Hepatocyte (in vitro differentiated cells): ENCODE data around the gene IL1R1. TPM values are rescaled to one million over a fixed set of nuclear protein-coding genes. Genes with fewer than 3 reads are reported as not detected.

Experiments
- DNase-seq: peaks from one replicate; pipeline ENCODE4 v3.0.0-alpha.2; 2016; ENCODE audit warnings: low spot score
- H2AFZ ChIP-seq: fragments of 200-600 bp; sonication (generic); 2 replicates; pipeline ENCODE4 v1.6.0; 2016; ENCODE audit warnings: antibody characterized with exemption, mild to moderate bottlenecking
- H3K27ac ChIP-seq: fragments of 200-600 bp; sonication (generic); 2 replicates; pipeline ENCODE4 v1.5.1; 2016; ENCODE audit warnings: mild to moderate bottlenecking
- H3K27me3 ChIP-seq: fragments of 200-600 bp; sonication (generic); 2 replicates; pipeline ENCODE4 v1.6.1; 2016
- H3K36me3 ChIP-seq: fragments of 200-600 bp; sonication (generic); replicated peaks from 2 replicates; pipeline ENCODE4 v1.5.1; 2016; ENCODE audit warnings: low read depth; ENCODE audit not compliant: insufficient read depth
- H3K4me1 ChIP-seq: fragments of 200-600 bp; sonication (generic); 2 replicates; pipeline ENCODE4 v1.5.1; 2016; ENCODE audit warnings: mild to moderate bottlenecking, moderate library complexity; ENCODE audit not compliant: insufficient read depth
- H3K4me2 ChIP-seq: fragments of 200-600 bp; sonication (generic); 2 replicates; pipeline ENCODE4 v1.6.0; 2016
- H3K4me3 ChIP-seq: fragments of 200-600 bp; sonication (generic); 2 replicates; pipeline ENCODE4 v1.5.1; 2016; ENCODE audit warnings: mild to moderate bottlenecking
- H3K79me2 ChIP-seq: fragments of 200-600 bp; sonication (generic); 2 replicates; pipeline ENCODE4 v1.6.0; 2017; ENCODE audit warnings: mild to moderate bottlenecking
- H3K9me2 ChIP-seq: fragments of 200-600 bp; sonication (generic); replicated peaks from 2 replicates; pipeline ENCODE4 v1.6.0; 2017; ENCODE audit warnings: mild to moderate bottlenecking; ENCODE audit not compliant: insufficient read depth
- H3K9me3 ChIP-seq: fragments of 200-600 bp; sonication (generic); 2 replicates; pipeline ENCODE4 v1.5.1; 2016; ENCODE audit warnings: low read depth, mild to moderate bottlenecking
- H4K20me1 ChIP-seq: fragments of 200-600 bp; sonication (generic); 2 replicates; pipeline ENCODE4 v1.6.0; 2016; ENCODE audit warnings: mild to moderate bottlenecking; ENCODE audit not compliant: insufficient read depth, poor library complexity, severe bottlenecking
- EZH2 ChIP-seq: fragments of 200-600 bp; sonication (generic); IDR thresholded peaks from 2 replicates; pipeline ENCODE4 v1.6.1; 2016; ENCODE audit warnings: antibody characterized with exemption, mild to moderate bottlenecking, borderline replicate concordance
- EZH2phosphoT487 ChIP-seq: fragments of 200-600 bp; sonication (generic); IDR thresholded peaks from one replicate; pipeline ENCODE4 v1.6.1; 2018; ENCODE audit warnings: antibody characterized with exemption, mild to moderate bottlenecking, low read depth, moderate library complexity; ENCODE audit not compliant: unreplicated experiment, severe bottlenecking
- WGBS: methylation state at CpG from one replicate; pipeline ENCODE4 v1.1.6; 2016; ENCODE audit warnings: low lambda C conversion rate; ENCODE audit errors: missing lambda C conversion rate; 5-methylcytosine and 5-hydroxymethylcytosine counted together
- polyA plus RNA-seq: library from polyadenylated mRNA; unstranded; fragments of >200 nt; fragmentation: Nextera tagmentation; extraction: Ambion mirVana; gene quantifications from 2 replicates; pipeline ENCODE4 v1.2.1, GENCODE V29; 2016
- total RNA-seq: library from RNA; depleted of rRNA; stranded (reverse); fragments of >200 nt; gene quantifications from 2 replicates; pipeline ENCODE4 v1.2.3, GENCODE V29; 2014
- TF ChIP-seq, protein P1 (sequence below): fragments of 200-600 bp; sonication (generic); IDR thresholded peaks from 2 replicates; pipeline ENCODE4 v1.5.1; 2016; ENCODE audit warnings: antibody characterized with exemption, mild to moderate bottlenecking; ENCODE audit not compliant: poor library complexity

The IL1R1 gene
- total and polyA plus RNA-seq, 2 experiments from 2014 or later = 49.6 to 72.8 TPM

GRCh38 chr2:102186791-102187495 lies 44.4 kb downstream of the IL1R1 start, which contains the start of gene IL1RL2:
Gene IL1RL2, plus strand, starts transcription at chr2:102187023. Its CDS starts 845 bp downstream, at chr2:102187868.
- H2AFZ ChIP-seq = peak within 1 kb of the TSS; percentile 51
- peak; percentile 22 for DNase-seq
- no peaks in the 10 kb centered on the region for H3K36me3 ChIP-seq
- 62% methylated on average over 32 of the region's 36 CpGs for WGBS
- H3K9me3 ChIP-seq = no peaks in the 10 kb centered on the region
- H3K27me3 ChIP-seq = no peaks in the 10 kb centered on the region
- TF ChIP-seq EZH2 (no peak), EZH2phosphoT487 (no peak)
- TF ChIP-seq, protein P1, sequence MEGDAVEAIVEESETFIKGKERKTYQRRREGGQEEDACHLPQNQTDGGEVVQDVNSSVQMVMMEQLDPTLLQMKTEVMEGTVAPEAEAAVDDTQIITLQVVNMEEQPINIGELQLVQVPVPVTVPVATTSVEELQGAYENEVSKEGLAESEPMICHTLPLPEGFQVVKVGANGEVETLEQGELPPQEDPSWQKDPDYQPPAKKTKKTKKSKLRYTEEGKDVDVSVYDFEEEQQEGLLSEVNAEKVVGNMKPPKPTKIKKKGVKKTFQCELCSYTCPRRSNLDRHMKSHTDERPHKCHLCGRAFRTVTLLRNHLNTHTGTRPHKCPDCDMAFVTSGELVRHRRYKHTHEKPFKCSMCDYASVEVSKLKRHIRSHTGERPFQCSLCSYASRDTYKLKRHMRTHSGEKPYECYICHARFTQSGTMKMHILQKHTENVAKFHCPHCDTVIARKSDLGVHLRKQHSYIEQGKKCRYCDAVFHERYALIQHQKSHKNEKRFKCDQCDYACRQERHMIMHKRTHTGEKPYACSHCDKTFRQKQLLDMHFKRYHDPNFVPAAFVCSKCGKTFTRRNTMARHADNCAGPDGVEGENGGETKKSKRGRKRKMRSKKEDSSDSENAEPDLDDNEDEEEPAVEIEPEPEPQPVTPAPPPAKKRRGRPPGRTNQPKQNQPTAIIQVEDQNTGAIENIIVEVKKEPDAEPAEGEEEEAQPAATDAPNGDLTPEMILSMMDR = no peak
- no peaks in the 10 kb centered on the region for H3K9me2 ChIP-seq
- H3K4me3 ChIP-seq = no peak within 1 kb of the TSS
- peaks cover 5% of the 10 kb centered on the region for H3K4me1 ChIP-seq
- H3K4me2 ChIP-seq = peak within 1 kb of the TSS; percentile 73
- no peak within 1 kb of the TSS for H3K27ac ChIP-seq
- H3K79me2 ChIP-seq = no peaks in the 10 kb centered on the region
- no peaks in the 10 kb centered on the region for H4K20me1 ChIP-seq

DNA sequence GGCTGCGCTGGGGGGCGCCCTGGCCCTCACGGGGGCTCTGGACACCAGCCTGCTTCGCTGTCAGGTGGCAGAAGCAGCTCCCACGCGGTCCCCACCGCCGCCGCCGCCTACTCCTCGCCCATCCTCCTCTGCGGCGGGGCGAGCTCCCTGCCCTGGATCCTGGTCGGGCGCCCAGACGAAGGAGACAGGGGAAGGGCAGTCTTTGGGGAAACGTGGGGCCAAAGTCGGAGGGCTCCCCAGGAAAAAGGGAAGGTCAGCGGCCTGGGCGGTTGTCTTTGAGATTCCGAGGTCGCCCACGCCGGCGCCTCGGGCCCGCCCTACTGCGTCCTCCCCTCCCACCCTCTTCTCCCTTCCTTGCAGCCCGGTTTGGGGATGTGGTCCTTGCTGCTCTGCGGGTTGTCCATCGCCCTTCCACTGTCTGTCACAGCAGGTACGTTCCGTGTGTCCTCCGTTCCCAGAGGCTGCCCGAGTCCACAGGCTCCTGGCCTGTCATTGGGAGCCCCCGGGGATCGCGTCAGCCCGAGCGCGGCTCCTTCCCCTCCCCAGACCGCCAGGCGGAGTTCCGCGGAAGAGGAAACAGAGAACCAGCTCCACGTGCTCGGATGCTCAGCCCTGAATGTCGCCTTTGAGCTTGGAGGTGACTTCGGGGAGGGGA lies 45.1 kb downstream of the IL1R1 start:
- Histone ChIP-seq H3K36me3 (no peaks in the 10 kb centered on the region), H3K4me2 (peak overlapping the region; percentile 73), H3K4me1 (peaks cover 4% of the 10 kb centered on the region), H3K27me3 (no peaks in the 10 kb centered on the region), H3K27ac (no peak overlapping the region), H3K4me3 (no peak overlapping the region), H2AFZ (peak overlapping the region; percentile 51), H4K20me1 (no peaks in the 10 kb centered on the region), H3K9me3 (no peaks in the 10 kb centered on the region), H3K9me2 (no peaks in the 10 kb centered on the region), H3K79me2 (no peaks in the 10 kb centered on the region)
- DNase-seq = peak; percentile 30
- WGBS = 57% methylated on average over 39 of the region's 50 CpGs
- TF ChIP-seq EZH2phosphoT487 (no peak), EZH2 (no peak)
- TF ChIP-seq, protein P1 = no peak

- 75% methylated on average over 10 of the region's 10 CpGs for WGBS
- Histone ChIP-seq H3K27ac (no peak overlapping the region), H3K9me2 (no peaks in the 10 kb centered on the region), H3K79me2 (no peaks in the 10 kb centered on the region), H3K36me3 (no peaks in the 10 kb centered on the region), H3K27me3 (no peaks in the 10 kb centered on the region), H3K4me2 (no peak overlapping the region), H4K20me1 (no peaks in the 10 kb centered on the region), H3K9me3 (no peaks in the 10 kb centered on the region), H3K4me3 (no peak overlapping the region), H3K4me1 (peaks cover 4% of the 10 kb centered on the region), H2AFZ (no peak overlapping the region)
- DNase-seq = peak; percentile 60
- TF ChIP-seq EZH2phosphoT487 (no peak), EZH2 (no peak)
- TF ChIP-seq, protein P1 = no peak
These were observed 48.0 kb downstream of the IL1R1 start for GRCh38 chr2:102190430-102191107.
